Ascending aorta (tissue), 2 donors: ENCODE data around the gene PSD. TPM values are rescaled to one million over a fixed set of nuclear protein-coding genes. Genes with fewer than 3 reads are reported as not detected.
A peak's percentile ranks its signal among the peaks of the same experiment; 100 is the strongest.

Experiments used
- DNase-seq, 2 donors: peaks; one replicate each; pipeline ENCODE4 v3.0.0-alpha.2; 2019; ENCODE audit warnings: low spot score in 2 of 2
- H3K27ac ChIP-seq, 2 donors: fragments of 200-600 bp; sonication (generic); one replicate each; pipeline ENCODE4 v1.5.1; 2016 to 2017; ENCODE audit warnings: mild to moderate bottlenecking in 1 of 2
- H3K27me3 ChIP-seq: fragments of 200-600 bp; sonication (generic); one replicate; pipeline ENCODE4 v1.5.1; 2017
- H3K36me3 ChIP-seq, 2 donors: fragments of 200-600 bp; sonication (generic); one replicate each; pipeline ENCODE4 v1.5.1; 2016
- H3K4me1 ChIP-seq, 2 donors: fragments of 200-600 bp; sonication (generic); one replicate each; pipeline ENCODE4 v1.5.1; 2016 to 2017; ENCODE audit warnings: mild to moderate bottlenecking in 1 of 2
- H3K4me3 ChIP-seq, 2 donors: fragments of 200-600 bp; sonication (generic); one replicate each; pipeline ENCODE4 v1.5.1; 2016 to 2017; ENCODE audit warnings: mild to moderate bottlenecking in 1 of 2
- H3K9me3 ChIP-seq, 2 donors: fragments of 200-600 bp; sonication (generic); one replicate each; pipeline ENCODE4 v1.5.1; 2016
- CTCF ChIP-seq, 3 experiments: fragments of 200-600 bp in 2 of 3; fragments of 450-650 bp in 1 of 3; sonication (generic) in 2 of 3; IDR thresholded peaks; one replicate each; pipeline ENCODE4 v1.5.1; 2016 to 2019; ENCODE audit warnings: antibody characterized with exemption in 3 of 3, mild to moderate bottlenecking in 1 of 3, moderate library complexity in 1 of 3
- intact Hi-C: fragments of 100-400 bp; cut with DNase I; formaldehyde crosslinking; loops from one replicate; pipeline ENCODE4 v1.15.1; 2023
- total RNA-seq: library from RNA; depleted of rRNA; stranded (reverse); fragments of >200 nt; gene quantifications from one replicate; pipeline ENCODE4 v1.1.0, GENCODE V29; 2016

Gene PSD
- not detected for total RNA-seq

- no peaks in the 10 kb centered on the region for H3K9me3 ChIP-seq
- no peak within 1 kb of the TSS for H3K27ac ChIP-seq
- intact Hi-C loops, result no loop called here
- no peak for TF ChIP-seq CTCF (IDR thresholded peaks at IDR 0.05)
- H3K4me1 ChIP-seq, result peaks cover 16 to 27% of the 10 kb centered on the region in 2 donors
- H3K36me3 ChIP-seq, result peaks cover 4% of the 10 kb centered on the region in 2 donors
- peak within 1 kb of the TSS; percentile 92 to 93 for H3K4me3 ChIP-seq
- no peak for DNase-seq
- peaks cover 16% of the 10 kb centered on the region for H3K27me3 ChIP-seq
Measured at GRCh38 chr10:102418622-102419268, at the start of gene PSD. PSD (minus strand) TSS chr10:102418785; CDS start chr10:102417038, 1,747 bp downstream.

GRCh38 chr10:102467971-102468438 is 49.4 kb upstream of the PSD start:
- intact Hi-C loops, result no loop called here

GRCh38 chr10:102467318-102467717 is 48.7 kb upstream of the PSD start:
- intact Hi-C loops, result no loop called here
- H3K4me1 ChIP-seq, result no peaks in the 10 kb centered on the region
- TF ChIP-seq CTCF (IDR thresholded peaks at IDR 0.05), result no peak

More at GRCh38 chr10:102467971-102468438, 49.4 kb upstream of the PSD start:
- no peak for TF ChIP-seq CTCF (IDR thresholded peaks at IDR 0.05)
- H3K4me3 ChIP-seq, result no peak overlapping the region
- no peak for DNase-seq
- no peak overlapping the region for H3K27ac ChIP-seq
- no peaks in the 10 kb centered on the region for H3K4me1 ChIP-seq
- no peaks in the 10 kb centered on the region for H3K9me3 ChIP-seq
- H3K36me3 ChIP-seq, result peaks cover 3 to 4% of the 10 kb centered on the region in 2 donors
- H3K27me3 ChIP-seq, result no peaks in the 10 kb centered on the region

GRCh38 chr10:102465466-102465865 is 46.9 kb upstream of the PSD start:
- no peak for TF ChIP-seq CTCF (IDR thresholded peaks at IDR 0.05)
- Histone ChIP-seq H3K27me3 (no peaks in the 10 kb centered on the region), H3K4me1 (peaks cover 0 to 7% of the 10 kb centered on the region in 2 donors), H3K9me3 (no peaks in the 10 kb centered on the region), H3K36me3 (no peaks in the 10 kb centered on the region), H3K4me3 (no peak overlapping the region), H3K27ac (no peak overlapping the region)
- no peak for DNase-seq
- intact Hi-C loops, result no loop called here

More at GRCh38 chr10:102467318-102467717, 48.7 kb upstream of the PSD start:
- Histone ChIP-seq H3K27ac (no peak overlapping the region), H3K27me3 (no peaks in the 10 kb centered on the region), H3K9me3 (no peaks in the 10 kb centered on the region), H3K36me3 (peaks cover under 1 to 3% of the 10 kb centered on the region in 2 donors), H3K4me3 (no peak overlapping the region)
- no peak for DNase-seq

- Histone ChIP-seq H3K27me3 (no peaks in the 10 kb centered on the region), H3K36me3 (no peaks in the 10 kb centered on the region), H3K27ac (no peak overlapping the region), H3K4me3 (no peak overlapping the region), H3K4me1 (peaks cover 0 to 7% of the 10 kb centered on the region in 2 donors), H3K9me3 (no peaks in the 10 kb centered on the region)
- intact Hi-C loops, result no loop called here
- no peak for DNase-seq
- TF ChIP-seq CTCF (IDR thresholded peaks at IDR 0.05), result no peak
Measured at GRCh38 chr10:102463983-102464382, 45.4 kb upstream of the PSD start.
